Fibroblast of the aortic adventitia (primary cell): ENCODE measurements around the gene RPP14. TPM values are rescaled to one million over a fixed set of nuclear protein-coding genes. Genes with fewer than 3 reads are reported as not detected.

Experiments used
- DNase-seq: peaks from one replicate; pipeline ENCODE4 v3.0.0-alpha.2; 2010; ENCODE audit warnings: low read depth
- H3K4me3 ChIP-seq: 2 replicates; pipeline ENCODE4 v1.5.1; 2011; ENCODE audit warnings: low read depth, mild to moderate bottlenecking, control low read depth, low read length, moderate library complexity
- total RNA-seq: library from RNA; depleted of rRNA; stranded (reverse); fragments of >200 nt; gene quantifications from 2 replicates; pipeline ENCODE4 v1.2.3, GENCODE V29; 2012; ENCODE audit warnings: low replicate concordance
- TF ChIP-seq, protein P1 (sequence below): IDR thresholded peaks from 2 replicates; pipeline ENCODE4 v1.5.1; 2011; ENCODE audit warnings: mild to moderate bottlenecking, low read length, control low read depth, inconsistent platforms; ENCODE audit not compliant: insufficient read depth

RPP14 gene
- total RNA-seq, 1 donor, result 10.8 TPM

DNA sequence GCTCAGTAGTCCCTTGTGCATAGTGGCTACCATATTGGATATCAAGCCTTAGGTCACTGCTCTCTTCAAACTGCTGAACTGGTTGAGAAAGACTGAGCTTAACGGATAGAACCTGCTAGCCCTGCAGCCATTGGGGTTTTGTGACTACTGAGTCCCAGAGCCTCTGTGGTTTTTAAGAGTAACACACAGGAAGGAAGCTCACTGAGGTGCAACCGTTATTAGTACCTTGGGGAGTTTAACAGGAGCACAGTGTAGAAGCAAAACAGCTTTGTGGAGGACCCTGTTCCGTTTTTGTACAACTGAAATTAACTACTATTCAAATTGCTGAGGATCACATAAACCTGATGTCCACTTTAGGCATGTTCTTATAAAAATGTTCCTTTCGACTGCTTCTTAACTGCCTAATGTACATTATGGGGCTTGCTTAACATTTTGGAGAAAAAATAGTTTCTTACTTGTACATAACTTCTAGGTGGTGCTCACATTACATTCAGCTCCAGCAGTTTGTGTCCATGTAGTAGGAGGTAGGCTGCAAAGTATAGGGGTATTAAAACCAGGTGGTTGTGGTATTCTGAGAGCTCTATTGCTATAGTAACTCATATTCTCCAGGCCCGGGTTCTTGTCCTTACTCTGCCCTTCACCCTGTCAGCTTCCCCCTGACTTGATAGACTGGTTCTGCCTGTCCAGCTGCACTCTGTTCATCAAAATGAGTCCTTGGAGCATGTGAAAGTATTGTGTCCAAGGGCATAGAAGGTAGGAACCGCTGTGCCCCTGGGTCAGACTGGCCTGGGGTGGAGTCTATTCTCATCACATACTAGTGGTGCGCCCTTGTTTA, 44.0 kb downstream of the RPP14 start:
- H3K4me3 ChIP-seq, result no peak overlapping the region
- TF ChIP-seq, protein P1, sequence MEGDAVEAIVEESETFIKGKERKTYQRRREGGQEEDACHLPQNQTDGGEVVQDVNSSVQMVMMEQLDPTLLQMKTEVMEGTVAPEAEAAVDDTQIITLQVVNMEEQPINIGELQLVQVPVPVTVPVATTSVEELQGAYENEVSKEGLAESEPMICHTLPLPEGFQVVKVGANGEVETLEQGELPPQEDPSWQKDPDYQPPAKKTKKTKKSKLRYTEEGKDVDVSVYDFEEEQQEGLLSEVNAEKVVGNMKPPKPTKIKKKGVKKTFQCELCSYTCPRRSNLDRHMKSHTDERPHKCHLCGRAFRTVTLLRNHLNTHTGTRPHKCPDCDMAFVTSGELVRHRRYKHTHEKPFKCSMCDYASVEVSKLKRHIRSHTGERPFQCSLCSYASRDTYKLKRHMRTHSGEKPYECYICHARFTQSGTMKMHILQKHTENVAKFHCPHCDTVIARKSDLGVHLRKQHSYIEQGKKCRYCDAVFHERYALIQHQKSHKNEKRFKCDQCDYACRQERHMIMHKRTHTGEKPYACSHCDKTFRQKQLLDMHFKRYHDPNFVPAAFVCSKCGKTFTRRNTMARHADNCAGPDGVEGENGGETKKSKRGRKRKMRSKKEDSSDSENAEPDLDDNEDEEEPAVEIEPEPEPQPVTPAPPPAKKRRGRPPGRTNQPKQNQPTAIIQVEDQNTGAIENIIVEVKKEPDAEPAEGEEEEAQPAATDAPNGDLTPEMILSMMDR, result no peak
- DNase-seq, result no peak

DNA sequence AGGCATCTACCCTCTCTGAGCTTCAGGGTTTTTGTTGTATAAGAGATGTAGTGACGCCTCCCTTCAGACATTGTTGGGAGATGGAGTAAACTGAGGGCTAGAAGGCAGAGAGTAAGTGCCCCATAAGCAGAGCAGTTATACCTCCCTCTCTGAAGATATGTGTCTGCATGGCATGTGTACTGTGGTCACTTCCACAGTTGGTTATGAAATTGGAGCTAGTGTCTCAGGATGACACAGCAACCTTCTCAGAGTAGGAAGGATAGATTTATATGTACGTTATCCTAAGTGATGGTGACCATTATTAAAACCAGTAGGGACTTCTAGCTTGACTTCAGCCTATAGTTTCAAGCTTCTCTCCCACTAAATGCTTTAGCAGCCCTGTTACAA, 44.6 kb downstream of the RPP14 start:
- TF ChIP-seq, protein P1, result no peak
- no peak overlapping the region for H3K4me3 ChIP-seq
- DNase-seq, result peak; percentile 36

DNA sequence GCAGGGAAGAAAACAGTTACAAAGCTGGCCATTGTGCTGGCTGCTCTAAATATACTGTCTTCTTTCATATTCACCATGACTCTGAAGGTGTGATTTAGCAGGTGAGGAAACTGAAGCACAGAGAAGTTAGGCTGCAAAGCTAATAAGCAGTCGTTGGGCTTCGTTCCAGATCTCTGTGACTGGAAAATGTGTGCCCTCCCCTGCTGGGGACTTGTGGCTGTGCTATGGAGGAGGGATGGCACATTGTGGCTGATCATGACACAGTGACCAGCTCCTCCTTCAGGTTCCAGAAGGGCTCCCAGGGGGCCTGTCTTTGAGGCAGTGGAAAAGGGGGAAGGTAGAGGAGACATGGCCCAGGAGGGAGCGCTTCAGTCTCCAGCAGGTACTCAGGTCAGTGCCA, 45.9 kb downstream of the RPP14 start:
- TF ChIP-seq, protein P1, result no peak
- DNase-seq, result no peak
- H3K4me3 ChIP-seq, result no peak overlapping the region

DNA sequence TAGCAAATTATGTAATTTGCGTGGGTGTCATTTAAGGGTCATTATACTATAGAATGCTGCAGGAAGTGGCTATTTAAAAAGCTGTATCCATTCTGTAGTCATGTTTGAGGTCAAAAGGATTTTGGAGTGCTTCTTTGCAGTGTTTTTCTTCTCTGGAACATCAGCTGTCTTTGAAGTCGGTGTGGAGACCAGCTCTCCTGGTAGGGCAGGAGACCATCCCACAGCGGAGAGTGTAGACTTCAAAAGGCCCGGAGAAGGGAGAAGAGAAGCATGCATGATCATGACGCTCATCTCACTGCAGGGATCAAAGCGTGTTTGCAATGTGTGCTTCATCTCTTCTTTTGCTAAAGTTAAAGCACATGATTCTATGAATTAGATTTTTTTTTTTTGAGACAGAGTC, 46.6 kb downstream of the RPP14 start:
- H3K4me3 ChIP-seq, result no peak overlapping the region
- TF ChIP-seq, protein P1, result no peak
- DNase-seq, result no peak

DNA sequence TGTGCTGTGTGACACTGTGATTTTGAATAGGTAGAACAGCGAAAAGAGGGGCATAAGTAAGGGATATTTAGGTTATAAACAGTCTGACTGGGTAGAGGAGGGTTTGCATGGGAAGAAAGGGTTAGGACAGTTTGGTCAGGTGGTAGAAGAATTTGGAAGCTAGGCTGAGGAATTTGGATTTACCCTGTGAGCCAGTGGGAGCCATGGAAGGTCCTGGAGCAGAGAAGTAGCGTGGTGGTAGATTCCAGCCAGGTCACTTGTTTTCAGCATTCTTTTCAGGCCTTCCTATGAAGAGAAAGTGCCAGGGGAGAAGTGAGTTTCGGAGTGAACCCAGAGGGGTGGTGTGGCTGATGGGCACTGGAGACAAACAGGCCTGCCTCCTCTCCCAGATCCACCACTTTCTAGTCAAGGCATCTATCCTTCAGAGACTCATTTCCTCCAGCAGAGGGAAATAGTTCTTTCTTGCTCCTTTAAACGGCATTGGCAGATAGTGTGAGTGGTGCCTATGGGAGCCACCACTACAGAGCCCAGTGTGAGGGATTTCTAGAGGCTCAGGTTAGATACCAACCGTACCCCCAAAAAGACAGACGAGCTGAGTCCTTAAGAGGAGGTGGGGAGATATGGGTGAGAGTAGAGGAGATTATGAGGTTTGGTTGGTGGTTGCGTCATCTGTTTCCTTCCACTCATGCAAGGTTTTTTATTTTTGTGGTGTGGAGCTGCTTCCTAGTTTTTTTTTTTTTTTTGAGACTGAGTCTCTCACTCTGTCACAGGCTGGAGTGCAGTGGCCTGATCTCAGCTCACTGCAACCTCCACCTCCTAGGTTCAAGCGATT, 47.9 kb downstream of the RPP14 start:
- TF ChIP-seq, protein P1, result peak; percentile 11
- DNase-seq, result peak; percentile 54
- no peak overlapping the region for H3K4me3 ChIP-seq

DNA sequence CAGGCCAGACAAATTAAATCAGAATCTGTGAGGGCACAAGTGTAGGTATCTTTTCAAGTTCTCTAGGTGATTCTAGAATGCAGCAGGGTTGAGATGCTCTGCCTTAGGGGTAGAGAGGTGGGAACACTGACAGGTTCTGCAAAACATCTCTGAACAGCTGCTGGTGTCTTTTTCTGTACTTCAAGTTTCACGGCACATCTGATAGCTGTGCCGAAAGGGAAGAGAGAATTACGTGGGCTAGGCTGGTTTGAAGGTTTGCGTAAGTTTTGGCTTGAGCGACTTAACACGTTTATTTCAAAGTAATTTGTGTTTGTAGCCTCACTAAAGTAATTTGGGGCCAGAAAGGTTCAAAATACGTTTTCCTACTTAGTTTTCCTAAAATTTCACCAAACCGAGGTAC, 49.1 kb downstream of the RPP14 start:
- TF ChIP-seq, protein P1, result no peak
- no peak overlapping the region for H3K4me3 ChIP-seq
- DNase-seq, result no peak
